Activated T-cell treated with anti-CD3 and anti-CD28 coated beads for 1 hour (primary cell): ENCODE results near the gene MED12L.
A peak's percentile ranks its signal among the peaks of the same experiment; 100 is the strongest.
"Not testable (repeated sequence)": the region's sequence is repeated elsewhere in the genome, so short reads cannot be mapped to it uniquely, and the experiment has no call there.

Experiments
- DNase-seq: peaks from one replicate; pipeline ENCODE4 v3.0.0-alpha.2; 2020; ENCODE audit warnings: low read depth

Gene MED12L, protein sequence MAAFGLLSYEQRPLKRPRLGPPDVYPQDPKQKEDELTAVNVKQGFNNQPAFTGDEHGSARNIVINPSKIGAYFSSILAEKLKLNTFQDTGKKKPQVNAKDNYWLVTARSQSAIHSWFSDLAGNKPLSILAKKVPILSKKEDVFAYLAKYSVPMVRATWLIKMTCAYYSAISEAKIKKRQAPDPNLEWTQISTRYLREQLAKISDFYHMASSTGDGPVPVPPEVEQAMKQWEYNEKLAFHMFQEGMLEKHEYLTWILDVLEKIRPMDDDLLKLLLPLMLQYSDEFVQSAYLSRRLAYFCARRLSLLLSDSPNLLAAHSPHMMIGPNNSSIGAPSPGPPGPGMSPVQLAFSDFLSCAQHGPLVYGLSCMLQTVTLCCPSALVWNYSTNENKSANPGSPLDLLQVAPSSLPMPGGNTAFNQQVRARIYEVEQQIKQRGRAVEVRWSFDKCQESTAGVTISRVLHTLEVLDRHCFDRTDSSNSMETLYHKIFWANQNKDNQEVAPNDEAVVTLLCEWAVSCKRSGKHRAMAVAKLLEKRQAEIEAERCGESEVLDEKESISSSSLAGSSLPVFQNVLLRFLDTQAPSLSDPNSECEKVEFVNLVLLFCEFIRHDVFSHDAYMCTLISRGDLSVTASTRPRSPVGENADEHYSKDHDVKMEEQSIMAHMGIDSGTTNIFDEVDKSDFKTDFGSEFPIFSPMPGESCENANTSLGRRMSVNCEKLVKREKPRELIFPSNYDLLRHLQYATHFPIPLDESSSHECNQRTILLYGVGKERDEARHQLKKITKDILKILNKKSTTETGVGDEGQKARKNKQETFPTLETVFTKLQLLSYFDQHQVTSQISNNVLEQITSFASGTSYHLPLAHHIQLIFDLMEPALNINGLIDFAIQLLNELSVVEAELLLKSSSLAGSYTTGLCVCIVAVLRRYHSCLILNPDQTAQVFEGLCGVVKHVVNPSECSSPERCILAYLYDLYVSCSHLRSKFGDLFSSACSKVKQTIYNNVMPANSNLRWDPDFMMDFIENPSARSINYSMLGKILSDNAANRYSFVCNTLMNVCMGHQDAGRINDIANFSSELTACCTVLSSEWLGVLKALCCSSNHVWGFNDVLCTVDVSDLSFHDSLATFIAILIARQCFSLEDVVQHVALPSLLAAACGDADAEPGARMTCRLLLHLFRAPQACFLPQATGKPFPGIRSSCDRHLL (N-terminal part only)

GRCh38 chr3:151085227-151085888 lies at the start of gene MED12L:
TSS of gene MED12L (plus strand) at chr3:151085664. CDS start at chr3:151086927, 1,263 bp downstream.
- peak; percentile 9 for DNase-seq

- DNase-seq: no peak
Measured at GRCh38 chr3:151037746-151038477, 47.6 kb upstream of the MED12L start.

- DNase-seq: no peak
Measured at GRCh38 chr3:151044706-151045105, 40.8 kb upstream of the MED12L start.

- DNase-seq: no peak
Measured at GRCh38 chr3:151047636-151048035, 37.8 kb upstream of the MED12L start.

DNA sequence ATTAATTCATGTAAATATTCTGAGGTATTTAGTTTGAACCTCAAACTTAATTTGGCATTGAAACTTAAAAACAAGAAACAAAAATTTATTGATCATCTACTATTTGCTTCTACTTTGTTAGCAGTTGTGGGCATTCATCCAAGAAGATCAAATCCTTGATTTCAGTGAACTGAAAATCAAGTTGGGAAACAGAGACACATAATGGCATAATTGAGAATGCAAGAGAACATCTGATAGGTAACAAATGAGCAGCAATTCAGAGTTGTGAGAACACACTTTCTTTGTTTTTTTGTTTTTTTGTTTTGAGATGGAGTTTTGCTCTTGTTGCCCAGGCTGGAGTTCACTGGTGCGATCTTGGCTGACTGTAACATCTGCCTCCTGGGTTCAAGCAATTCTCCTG lies 33.9 kb upstream of the MED12L start:
- DNase-seq: no peak

- DNase-seq: no peak
Measured at GRCh38 chr3:151052346-151052745, 33.1 kb upstream of the MED12L start.

DNA sequence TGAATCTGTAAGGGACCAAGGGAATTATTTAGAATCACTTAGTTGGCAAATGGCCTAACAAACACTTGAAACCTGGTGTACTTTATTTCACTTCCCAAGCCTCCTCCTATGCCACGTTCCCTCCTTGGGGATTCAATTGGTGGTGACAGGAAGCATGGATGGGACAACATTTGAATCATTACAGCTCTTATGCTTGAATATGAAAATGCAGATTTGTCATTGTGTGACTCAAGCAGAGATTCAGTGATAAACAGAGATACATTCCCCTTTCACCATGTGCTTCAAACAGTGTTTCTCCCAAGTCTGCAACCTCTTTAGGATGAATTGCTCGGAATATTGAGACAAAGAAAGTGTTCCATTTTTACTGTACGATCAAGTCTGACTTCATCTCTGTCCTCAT lies 32.7 kb upstream of the MED12L start:
- DNase-seq: no peak

- DNase-seq: no peak
Measured at GRCh38 chr3:151058740-151059139, 26.7 kb upstream of the MED12L start.

- DNase-seq: no peak
Measured at GRCh38 chr3:151062611-151063010, 22.9 kb upstream of the MED12L start.

DNA sequence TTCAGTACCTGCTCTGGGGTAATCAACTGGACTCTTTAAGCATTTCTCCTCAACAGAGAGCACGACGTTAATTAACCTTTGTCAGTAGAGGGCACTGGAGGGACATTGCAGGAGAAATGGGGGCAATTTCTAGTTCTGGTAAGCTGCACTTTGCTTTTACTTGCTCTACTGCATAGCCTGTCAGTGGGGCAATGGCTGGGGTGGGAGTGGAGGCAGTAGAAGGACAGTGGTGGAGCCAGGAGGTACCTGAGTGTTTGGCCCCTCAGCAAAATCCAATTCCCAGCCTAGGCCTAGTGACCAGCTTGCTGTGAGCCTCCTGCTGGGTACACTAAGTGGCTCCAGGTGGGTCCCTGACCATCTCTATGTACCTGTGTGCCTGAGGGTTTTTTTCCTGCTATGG lies 18.3 kb upstream of the MED12L start:
- no peak for DNase-seq

DNA sequence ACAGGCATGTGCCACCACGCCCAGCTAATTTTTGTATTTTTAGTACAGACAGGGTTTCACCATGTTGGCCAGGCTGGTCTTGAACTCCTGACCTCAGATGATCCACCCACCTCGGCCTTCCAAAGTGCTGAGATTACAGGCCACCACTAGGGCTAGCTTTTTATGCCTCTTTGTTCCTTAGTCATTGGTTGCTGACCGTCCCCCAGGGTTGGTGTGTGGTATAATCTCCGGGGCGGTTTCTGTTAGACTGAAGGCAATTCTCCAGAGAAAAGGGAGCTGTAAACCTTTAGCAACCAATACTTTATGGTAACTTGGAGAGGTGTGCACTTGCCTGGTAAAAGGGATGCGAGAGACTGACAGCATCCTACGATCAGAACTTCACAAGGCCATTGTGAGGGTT lies 12.6 kb upstream of the MED12L start:
- not testable (repeated sequence) for DNase-seq

DNA sequence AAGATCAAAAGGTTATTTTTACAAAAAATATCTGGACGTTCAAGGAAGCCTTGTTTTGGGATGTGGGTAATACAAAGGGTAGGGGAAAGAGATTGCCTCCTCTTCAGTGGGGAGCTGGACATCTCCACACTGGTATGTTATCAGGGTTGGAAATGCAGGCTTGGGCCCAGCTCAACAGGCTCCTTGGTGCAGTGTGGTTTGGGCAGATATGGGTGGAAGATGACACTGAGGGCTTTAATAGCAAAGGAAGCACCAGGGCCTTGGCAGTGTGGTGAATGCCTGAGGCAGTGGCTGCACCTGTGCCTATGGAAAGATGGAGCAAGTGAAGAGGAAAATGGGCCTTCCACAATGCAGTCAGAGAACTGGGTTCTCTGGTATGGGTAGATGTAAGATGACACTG lies 11.2 kb upstream of the MED12L start:
- no peak for DNase-seq

- no peak for DNase-seq
Measured at GRCh38 chr3:151075869-151076562, 9.4 kb upstream of the MED12L start.

GRCh38 chr3:151076626-151077025 lies 8.8 kb upstream of the MED12L start:
- DNase-seq: no peak

- DNase-seq: not testable (repeated sequence)
Measured at GRCh38 chr3:151081082-151081481, 4.4 kb upstream of the MED12L start.

- no peak for DNase-seq
Measured at GRCh38 chr3:151082880-151083838, 2.3 kb upstream of the MED12L start.

DNA sequence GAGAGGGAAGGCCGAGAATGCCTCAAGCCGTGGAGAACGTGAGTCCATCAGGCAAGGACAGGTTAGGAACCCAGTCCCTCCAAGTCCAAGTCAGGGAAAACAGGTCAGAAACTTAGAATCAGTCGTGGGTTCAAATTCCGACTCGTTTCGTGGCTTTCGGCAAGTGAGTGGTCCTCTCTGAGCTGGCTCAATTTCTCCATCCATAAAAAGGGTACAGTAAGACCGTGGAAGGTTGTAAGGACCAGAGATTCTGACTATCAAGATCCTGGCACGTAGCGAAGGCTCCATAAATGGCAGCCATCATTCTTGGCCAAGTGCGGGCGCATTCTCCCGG lies 604 bp upstream of the MED12L start:
- DNase-seq: no peak

DNA sequence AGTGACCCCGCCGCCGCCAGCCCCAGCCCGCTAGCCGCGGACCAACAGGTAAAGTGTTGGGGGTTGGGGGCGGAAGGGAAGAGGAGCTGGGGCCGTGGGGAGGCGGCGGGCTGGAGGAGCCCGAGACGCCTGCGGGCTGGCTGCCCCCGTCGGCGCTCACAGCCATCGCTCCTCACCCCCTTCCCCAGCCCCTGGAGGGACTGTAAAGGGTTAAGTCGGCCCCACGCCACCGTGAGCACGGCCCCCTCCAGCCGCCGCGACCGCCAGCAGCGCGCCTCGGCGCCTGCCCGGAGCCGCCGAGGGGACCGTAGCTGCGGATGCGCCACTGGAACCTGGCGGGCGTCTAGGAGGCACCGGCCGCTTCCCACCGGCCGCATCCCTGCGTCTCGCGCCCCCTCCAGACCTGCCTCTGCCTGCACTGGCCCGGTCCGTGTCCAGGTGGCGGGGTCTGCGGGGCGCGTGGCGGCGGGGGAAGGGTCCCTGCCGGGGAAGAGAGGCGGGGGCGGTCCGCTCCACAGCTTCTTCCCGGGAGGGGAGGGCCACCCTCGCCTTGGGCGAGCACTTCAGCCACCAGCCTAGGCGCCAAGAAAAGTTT lies 522 bp downstream of the MED12L start:
- DNase-seq: no peak
